AG10803 (cell line): Measurements from ENCODE around the gene VSTM2L.

Experiments
- DNase-seq: peaks from one replicate; pipeline ENCODE4 v3.0.0; 2010; ENCODE audit warnings: low read depth
- H3K4me3 ChIP-seq: 2 replicates; pipeline ENCODE4 v1.5.1; 2011; ENCODE audit warnings: mild to moderate bottlenecking, low read length, control low read depth
- CTCF ChIP-seq: conservative IDR thresholded peaks from 2 replicates; pipeline ENCODE4 v1.5.1; 2011; ENCODE audit warnings: mild to moderate bottlenecking, low read length, control low read depth, inconsistent platforms

Gene VSTM2L

GRCh38 chr20:37866051-37866450 lies 36.9 kb upstream of the VSTM2L start:
- no peak for TF ChIP-seq CTCF
- no peak for DNase-seq
- H3K4me3 ChIP-seq: no peak overlapping the region

- no peak for TF ChIP-seq CTCF
- no peak for DNase-seq
- no peak overlapping the region for H3K4me3 ChIP-seq
These were observed 35.4 kb upstream of the VSTM2L start for GRCh38 chr20:37867289-37868195.

GRCh38 chr20:37868851-37869333 lies 34.0 kb upstream of the VSTM2L start:
- TF ChIP-seq CTCF: no peak
- no peak overlapping the region for H3K4me3 ChIP-seq
- no peak for DNase-seq

GRCh38 chr20:37869334-37869861 lies 33.5 kb upstream of the VSTM2L start:
- H3K4me3 ChIP-seq: no peak overlapping the region
- no peak for DNase-seq
- no peak for TF ChIP-seq CTCF

GRCh38 chr20:37870294-37870693 lies 32.6 kb upstream of the VSTM2L start:
- no peak for DNase-seq
- no peak for TF ChIP-seq CTCF
- no peak overlapping the region for H3K4me3 ChIP-seq

GRCh38 chr20:37871751-37872150 lies 31.2 kb upstream of the VSTM2L start:
- no peak for TF ChIP-seq CTCF
- DNase-seq: no peak
- H3K4me3 ChIP-seq: no peak overlapping the region

- no peak for TF ChIP-seq CTCF
- no peak for DNase-seq
- H3K4me3 ChIP-seq: no peak overlapping the region
These were observed 30.8 kb upstream of the VSTM2L start for GRCh38 chr20:37872161-37872560.
